Esophagus squamous epithelium (tissue), 5 donors: Measurements from ENCODE around the gene ARFGAP1. TPM values are rescaled to one million over a fixed set of nuclear protein-coding genes. Genes with fewer than 3 reads are reported as not detected.

Experiments used
- DNase-seq: peaks from one replicate; lab custom pipeline; 2025; lab: John Stamatoyannopoulos, UW
- H3K27ac ChIP-seq, 4 donors: fragments of 200-600 bp; sonication (generic); one replicate each; pipeline ENCODE4 v1.5.1; 2016 to 2019; ENCODE audit warnings: mild to moderate bottlenecking in 1 of 4
- H3K27me3 ChIP-seq, 4 donors: fragments of 200-600 bp; sonication (generic); 1 replicate in 3 of 4; 2 replicates in 1 of 4; pipeline versions ENCODE4 v1.5.1 to v1.6.0; 2017 to 2021; ENCODE audit warnings: antibody characterized with exemption in 1 of 4
- H3K36me3 ChIP-seq, 3 donors: fragments of 200-600 bp; sonication (generic); one replicate each; pipeline ENCODE4 v1.5.1; 2016 to 2019
- H3K4me1 ChIP-seq, 3 donors: fragments of 200-600 bp; sonication (generic); one replicate each; pipeline ENCODE4 v1.5.1; 2017 to 2019
- H3K4me3 ChIP-seq, 4 donors: fragments of 200-600 bp; sonication (generic); 1 replicate in 3 of 4; 2 replicates in 1 of 4; pipeline ENCODE4 v1.5.1; 2016 to 2019; ENCODE audit warnings: mild to moderate bottlenecking in 2 of 4, moderate library complexity in 1 of 4
- H3K9me3 ChIP-seq, 3 donors: fragments of 200-600 bp; sonication (generic); one replicate each; pipeline ENCODE4 v1.5.1; 2016 to 2019
- POLR2A ChIP-seq, 4 donors: fragments of 450-650 bp; IDR thresholded peaks; one replicate each; pipeline ENCODE4 v1.6.1; 2017; ENCODE audit warnings: antibody characterized with exemption in 4 of 4, mild to moderate bottlenecking in 4 of 4, moderate library complexity in 3 of 4
- WGBS, 2 donors: methylation state at CpG; one replicate each; pipeline ENCODE4 v1.1.5; 2018; 5-methylcytosine and 5-hydroxymethylcytosine counted together
- intact Hi-C: fragments of 100-400 bp; cut with DNase I; formaldehyde crosslinking; loops from one replicate; pipeline ENCODE4 v1.15.0; 2022
- total RNA-seq, 4 donors: library from RNA; depleted of rRNA; stranded (reverse); fragments of >200 nt; gene quantifications; one replicate each; pipeline ENCODE4 v1.1.0, GENCODE V29; 2016
- TF ChIP-seq, protein P1 (sequence below), 6 experiments: fragments of 450-650 bp in 4 of 6; fragments of 200-600 bp in 2 of 6; sonication (generic) in 2 of 6; IDR thresholded peaks; one replicate each; pipeline ENCODE4 v1.5.1; 2016 to 2019; ENCODE audit warnings: antibody characterized with exemption in 6 of 6, mild to moderate bottlenecking in 4 of 6, moderate library complexity in 4 of 6
- donor health status: DM: yes; HTN: yes; CAD: no.

The ARFGAP1 gene
- total RNA-seq, 4 donors from 2014 or later: 18.4 to 37.4 (median 30.7) TPM

- TF ChIP-seq POLR2A (IDR thresholded peaks at IDR 0.05): no peak
- TF ChIP-seq, protein P1, sequence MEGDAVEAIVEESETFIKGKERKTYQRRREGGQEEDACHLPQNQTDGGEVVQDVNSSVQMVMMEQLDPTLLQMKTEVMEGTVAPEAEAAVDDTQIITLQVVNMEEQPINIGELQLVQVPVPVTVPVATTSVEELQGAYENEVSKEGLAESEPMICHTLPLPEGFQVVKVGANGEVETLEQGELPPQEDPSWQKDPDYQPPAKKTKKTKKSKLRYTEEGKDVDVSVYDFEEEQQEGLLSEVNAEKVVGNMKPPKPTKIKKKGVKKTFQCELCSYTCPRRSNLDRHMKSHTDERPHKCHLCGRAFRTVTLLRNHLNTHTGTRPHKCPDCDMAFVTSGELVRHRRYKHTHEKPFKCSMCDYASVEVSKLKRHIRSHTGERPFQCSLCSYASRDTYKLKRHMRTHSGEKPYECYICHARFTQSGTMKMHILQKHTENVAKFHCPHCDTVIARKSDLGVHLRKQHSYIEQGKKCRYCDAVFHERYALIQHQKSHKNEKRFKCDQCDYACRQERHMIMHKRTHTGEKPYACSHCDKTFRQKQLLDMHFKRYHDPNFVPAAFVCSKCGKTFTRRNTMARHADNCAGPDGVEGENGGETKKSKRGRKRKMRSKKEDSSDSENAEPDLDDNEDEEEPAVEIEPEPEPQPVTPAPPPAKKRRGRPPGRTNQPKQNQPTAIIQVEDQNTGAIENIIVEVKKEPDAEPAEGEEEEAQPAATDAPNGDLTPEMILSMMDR (IDR thresholded peaks at IDR 0.05): no peak
- Histone ChIP-seq H3K4me3 (no peak overlapping the region), H3K36me3 (no peaks in the 10 kb centered on the region), H3K4me1 (peaks cover 0 to 12% (median 0%) of the 10 kb centered on the region in 3 donors), H3K9me3 (no peaks in the 10 kb centered on the region), H3K27ac (no peak overlapping the region), H3K27me3 (peaks cover 0 to 75% (median 3%) of the 10 kb centered on the region in 4 donors)
- 86% methylated on average over 9 of the region's 22 CpGs; no CpG with 5 or more reads in 1 of the 2 donors for WGBS, 2 donors
- intact Hi-C loops: no loop called here
- no peak for DNase-seq
These were observed 40.2 kb downstream of the ARFGAP1 start for GRCh38 chr20:63312690-63313348.

DNA sequence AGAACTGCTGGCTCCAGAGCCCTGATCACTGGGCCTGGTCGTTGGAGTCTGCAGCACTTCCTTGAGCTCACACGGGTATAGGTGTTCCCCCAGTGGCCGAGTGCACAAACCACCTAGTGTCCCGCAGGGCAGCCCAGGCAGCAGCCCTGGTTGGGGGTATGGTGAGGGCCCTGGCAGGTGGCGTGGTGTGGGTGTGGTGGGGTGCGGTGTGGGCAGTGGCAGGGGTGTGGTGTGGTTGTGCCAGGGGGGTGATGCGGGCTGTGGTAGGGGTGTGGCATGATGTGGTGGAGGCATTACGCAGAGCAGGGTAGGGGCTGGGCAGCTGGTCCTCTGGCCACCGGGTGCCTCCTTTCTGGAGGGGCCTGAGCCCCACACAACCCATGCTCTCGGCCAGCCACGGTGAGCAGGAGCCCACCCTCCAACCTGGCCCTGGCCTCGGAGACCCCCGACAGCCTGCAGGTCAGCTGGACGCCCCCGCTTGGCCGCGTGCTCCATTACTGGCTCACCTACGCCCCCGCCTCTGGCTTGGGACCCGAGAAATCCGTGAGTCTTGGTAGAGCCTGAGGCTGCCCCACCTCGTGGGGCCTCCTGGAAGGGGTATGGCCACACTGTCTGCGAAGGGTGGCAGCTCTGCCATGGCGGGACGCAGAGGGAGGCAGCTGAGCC, 40.9 kb downstream of the ARFGAP1 start:
- peaks cover 0 to 73% (median 3%) of the 10 kb centered on the region in 4 donors for H3K27me3 ChIP-seq
- H3K27ac ChIP-seq: no peak overlapping the region
- 20 to 56% methylated on average over 1 to 3 of the region's 25 CpGs for WGBS, 2 donors
- H3K4me3 ChIP-seq: no peak overlapping the region
- H3K36me3 ChIP-seq: no peaks in the 10 kb centered on the region
- no peak for DNase-seq
- TF ChIP-seq POLR2A (IDR thresholded peaks at IDR 0.05): no peak
- TF ChIP-seq, protein P1 (IDR thresholded peaks at IDR 0.05): no peak
- peaks cover 0 to 12% (median 0%) of the 10 kb centered on the region in 3 donors for H3K4me1 ChIP-seq
- intact Hi-C loops: no loop called here
- H3K9me3 ChIP-seq: no peaks in the 10 kb centered on the region

- H3K36me3 ChIP-seq: no peaks in the 10 kb centered on the region
- TF ChIP-seq, protein P1 (IDR thresholded peaks at IDR 0.05): no peak
- no peak for TF ChIP-seq POLR2A (IDR thresholded peaks at IDR 0.05)
- H3K9me3 ChIP-seq: no peaks in the 10 kb centered on the region
- no CpG with 5 or more reads among the region's 9 CpGs for WGBS, 2 donors
- intact Hi-C loops: no loop called here
- H3K4me1 ChIP-seq: peaks cover 0 to 12% (median 0%) of the 10 kb centered on the region in 3 donors
- no peak for DNase-seq
- no peak overlapping the region for H3K4me3 ChIP-seq
- peaks cover 0 to 73% (median 3%) of the 10 kb centered on the region in 4 donors for H3K27me3 ChIP-seq
- no peak overlapping the region for H3K27ac ChIP-seq
These were observed 41.4 kb downstream of the ARFGAP1 start for GRCh38 chr20:63314015-63314471.

DNA sequence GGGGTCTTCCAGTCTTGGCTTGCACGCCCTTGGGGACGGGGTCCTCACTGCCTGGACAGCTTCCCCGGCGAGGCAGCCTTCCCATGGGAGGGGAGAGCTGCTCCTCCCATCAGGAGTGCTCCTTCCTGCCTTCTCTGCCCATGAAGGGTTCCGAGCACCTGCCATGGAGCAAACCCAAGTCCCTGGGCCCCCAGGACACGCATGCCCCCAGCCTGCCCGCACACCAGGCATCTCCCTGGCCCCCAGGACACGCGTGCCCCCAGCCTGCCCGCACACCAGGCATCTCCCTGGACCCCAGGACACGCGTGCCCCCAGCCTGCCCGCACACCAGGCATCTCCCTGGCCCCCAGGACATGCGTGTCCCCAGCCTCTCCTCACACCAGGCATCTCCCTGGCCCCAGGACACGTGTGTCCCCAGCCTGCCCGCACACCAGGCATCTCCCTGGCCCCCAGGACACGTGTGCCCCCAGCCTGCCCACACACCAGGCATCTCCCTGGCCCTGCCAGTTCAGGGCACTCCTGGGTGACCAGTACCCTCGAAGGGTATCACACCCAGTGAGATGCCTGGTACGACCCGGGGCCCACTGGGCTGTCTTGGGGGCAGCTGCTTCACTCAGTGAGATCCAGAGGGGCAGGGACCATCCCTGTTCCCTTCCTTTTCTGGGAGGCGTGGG, 42.1 kb downstream of the ARFGAP1 start:
- intact Hi-C loops: no loop called here
- no peak for TF ChIP-seq POLR2A (IDR thresholded peaks at IDR 0.05)
- WGBS, 2 donors: 70 to 74% methylated on average over 2 to 8 of the region's 21 CpGs
- Histone ChIP-seq H3K36me3 (no peaks in the 10 kb centered on the region), H3K4me1 (peaks cover 0 to 6% (median 0%) of the 10 kb centered on the region in 3 donors), H3K4me3 (no peak overlapping the region), H3K9me3 (no peaks in the 10 kb centered on the region), H3K27me3 (peaks cover 0 to 73% (median under 1%) of the 10 kb centered on the region in 4 donors), H3K27ac (no peak overlapping the region)
- no peak for DNase-seq

GRCh38 chr20:63315240-63315689, 42.7 kb downstream of the ARFGAP1 start:
- no peak overlapping the region for H3K27ac ChIP-seq
- peaks cover 0 to 73% (median 0%) of the 10 kb centered on the region in 4 donors for H3K27me3 ChIP-seq
- WGBS, 2 donors: 42 to 57% methylated on average over 4 to 8 of the region's 15 CpGs
- H3K4me3 ChIP-seq: no peak overlapping the region
- TF ChIP-seq, protein P1 (IDR thresholded peaks at IDR 0.05): no peak
- no peak for TF ChIP-seq POLR2A (IDR thresholded peaks at IDR 0.05)
- no peaks in the 10 kb centered on the region for H3K36me3 ChIP-seq
- peaks cover 0 to 5% (median 0%) of the 10 kb centered on the region in 3 donors for H3K4me1 ChIP-seq
- intact Hi-C loops: no loop called here
- H3K9me3 ChIP-seq: no peaks in the 10 kb centered on the region
- no peak for DNase-seq
